ENCODE results near the gene KCNG4. TPM values are rescaled to one million over a fixed set of nuclear protein-coding genes. Genes with fewer than 3 reads are reported as not detected.

Gene KCNG4
- total and polyA plus RNA-seq, 2 donors (not counting 3 experiments of a cell fraction or from before 2014, with no cell fraction given) = not detected

GRCh38 chr16:84197466-84198128, 42.2 kb downstream of the KCNG4 start:
- H3K36me3 ChIP-seq (ENCODE audit: control insufficient read depth in 2 of 2, extremely low read depth in 1 of 2, insufficient read depth in 2 of 2, low read length in 2 of 2) = no peaks in the 10 kb centered on the region
- dilution Hi-C loops (cut with MboI; ENCODE audit: extremely low pct_ligation_motif_present, low sequenced_read_pairs) (no loop called here), intact Hi-C loops (cut with micrococcal nuclease) (no loop called here)
- no TSS peak for BruUV-seq (replicated peaks)
- TF ChIP-seq EZH2 (IDR thresholded peaks at IDR 0.05; ENCODE audit: borderline replicate concordance, low read depth, low read length, severe bottlenecking) (no peak), POLR2AphosphoS5 (IDR thresholded peaks at IDR 0.05; ENCODE audit: insufficient read depth, low read depth, low read length) (no peak)
- no peaks in the 10 kb centered on the region for H4K20me1 ChIP-seq (replicated peaks; ENCODE audit: control insufficient read depth, extremely low read depth, insufficient read depth, low read length)
- no peaks in the 10 kb centered on the region for H3K79me2 ChIP-seq (ENCODE audit: control insufficient read depth, insufficient read depth, low read length)
- no peak for DNase-seq (ENCODE audit: low read depth, low spot score)
- H3K27me3 ChIP-seq (ENCODE audit: control insufficient read depth in 2 of 2, insufficient read depth in 2 of 2, low read length in 2 of 2) = no peaks in the 10 kb centered on the region
- POLR2A ChIA-PET = no interaction called here
- H3K9ac ChIP-seq (replicated peaks; ENCODE audit: extremely low read depth, insufficient read depth, low read length) = no peak overlapping the region
- H3K9me1 ChIP-seq (replicated peaks; ENCODE audit: control insufficient read depth, extremely low read depth, insufficient read depth, low read length) = no peaks in the 10 kb centered on the region
- no peak overlapping the region for H2AFZ ChIP-seq (ENCODE audit: low read depth, low read length)
- no peaks in the 10 kb centered on the region for H3K9me3 ChIP-seq (replicated peaks; ENCODE audit: control insufficient read depth, insufficient read depth, low read length)
- H3K4me3 ChIP-seq (replicated peaks in 1 of 3; ENCODE audit: insufficient read depth in 1 of 3, low read depth in 1 of 3, low read length in 3 of 3) = no peak overlapping the region
- no peaks in the 10 kb centered on the region for H3K4me1 ChIP-seq (ENCODE audit: control insufficient read depth, extremely low read depth, insufficient read depth, low read length)
- no peak overlapping the region for H3K4me2 ChIP-seq (ENCODE audit: insufficient read depth, low read length)
- no peak overlapping the region for H3K27ac ChIP-seq (ENCODE audit: insufficient read depth, low read depth, low read length)
- no peak for FAIRE-seq
- CTCF ChIA-PET = interaction anchor here (1.6 kb wide), 1 partner anchor 11 kb away, joined by 7 read pairs; the partner anchor contains the start of gene TAF1C

GRCh38 chr16:84196727-84197394, 43.0 kb downstream of the KCNG4 start:
- Histone ChIP-seq H3K27me3 (ENCODE audit: control insufficient read depth in 2 of 2, insufficient read depth in 2 of 2, low read length in 2 of 2) (no peaks in the 10 kb centered on the region), H3K79me2 (ENCODE audit: control insufficient read depth, insufficient read depth, low read length) (no peaks in the 10 kb centered on the region), H3K9me1 (replicated peaks; ENCODE audit: control insufficient read depth, extremely low read depth, insufficient read depth, low read length) (no peaks in the 10 kb centered on the region), H3K4me1 (ENCODE audit: control insufficient read depth, extremely low read depth, insufficient read depth, low read length) (no peaks in the 10 kb centered on the region), H4K20me1 (replicated peaks; ENCODE audit: control insufficient read depth, extremely low read depth, insufficient read depth, low read length) (no peaks in the 10 kb centered on the region), H3K4me2 (ENCODE audit: insufficient read depth, low read length) (no peak overlapping the region), H2AFZ (ENCODE audit: low read depth, low read length) (no peak overlapping the region), H3K9ac (replicated peaks; ENCODE audit: extremely low read depth, insufficient read depth, low read length) (no peak overlapping the region), H3K9me3 (replicated peaks; ENCODE audit: control insufficient read depth, insufficient read depth, low read length) (no peaks in the 10 kb centered on the region), H3K4me3 (replicated peaks in 1 of 3; ENCODE audit: insufficient read depth in 1 of 3, low read depth in 1 of 3, low read length in 3 of 3) (no peak overlapping the region), H3K27ac (ENCODE audit: insufficient read depth, low read depth, low read length) (no peak overlapping the region), H3K36me3 (ENCODE audit: control insufficient read depth in 2 of 2, extremely low read depth in 1 of 2, insufficient read depth in 2 of 2, low read length in 2 of 2) (no peaks in the 10 kb centered on the region)
- CTCF ChIA-PET = interaction anchor here (2.0 kb wide), 1 partner anchor 10 kb away, joined by 7 read pairs; the partner anchor contains the start of gene TAF1C
- POLR2A ChIA-PET = no interaction called here
- intact Hi-C loops (cut with micrococcal nuclease) = no loop called here
- FAIRE-seq (no peak), DNase-seq (ENCODE audit: low read depth, low spot score) (no peak)
- no TSS peak for BruUV-seq (replicated peaks)
- no peak for TF ChIP-seq JUN (IDR thresholded peaks at IDR 0.05; ENCODE audit: borderline replicate concordance, insufficient read depth, insufficient read length, low read depth)
- TF ChIP-seq POLR2AphosphoS5 (IDR thresholded peaks at IDR 0.05; ENCODE audit: insufficient read depth, low read depth, low read length) = no peak
- TF ChIP-seq FOS (IDR thresholded peaks at IDR 0.05; ENCODE audit: borderline replicate concordance, insufficient read depth, low read length) = no peak
- no peak for TF ChIP-seq CTCF (IDR thresholded peaks at IDR 0.05; ENCODE audit: extremely low read depth in 1 of 2, insufficient read depth in 1 of 2, low read depth in 1 of 2, low read length in 2 of 2)
- no peak for TF ChIP-seq MAX (IDR thresholded peaks at IDR 0.05; ENCODE audit: insufficient read depth, insufficient read length)
- no peak for TF ChIP-seq GATA2 (IDR thresholded peaks at IDR 0.05; ENCODE audit: insufficient read depth, insufficient read length, low read depth, low read length)
- no peak for TF ChIP-seq MYC (IDR thresholded peaks at IDR 0.05; ENCODE audit: low read depth, low read length)
- no peak for TF ChIP-seq POLR2A (IDR thresholded peaks at IDR 0.05; ENCODE audit: low read depth, low read length)
- no peak for TF ChIP-seq EZH2 (IDR thresholded peaks at IDR 0.05; ENCODE audit: borderline replicate concordance, low read depth, low read length, severe bottlenecking)
- dilution Hi-C loops (cut with MboI; ENCODE audit: extremely low pct_ligation_motif_present, low sequenced_read_pairs) = no loop called here
